ENCODE data around the gene RHOV.
"Not testable (repeated sequence)": the region's sequence is repeated elsewhere in the genome, so short reads cannot be mapped to it uniquely, and the experiment has no call there.

Gene RHOV

GRCh38 chr15:40867199-40867598 is 6.8 kb downstream of the RHOV start:
- Histone ChIP-seq H3K9me3 (ENCODE audit: insufficient read depth, low read depth, low read length) (no peaks in the 10 kb centered on the region), H3K4me1 (ENCODE audit: insufficient read depth, low read length) (peaks cover 4% of the 10 kb centered on the region; the same call in 1 of the 2 replicates), H3K27me3 (ENCODE audit: insufficient read depth, low read length) (no peaks in the 10 kb centered on the region; the same call in 1 of the 2 replicates), H3K9ac (ENCODE audit: low read depth, low read length) (no peak overlapping the region), H3K4me3 (ENCODE audit: low read length) (no peak overlapping the region), H3K36me3 (ENCODE audit: insufficient read depth, low read depth, low read length) (no peaks in the 10 kb centered on the region), H3K27ac (ENCODE audit: low read length) (no peak overlapping the region)

DNA sequence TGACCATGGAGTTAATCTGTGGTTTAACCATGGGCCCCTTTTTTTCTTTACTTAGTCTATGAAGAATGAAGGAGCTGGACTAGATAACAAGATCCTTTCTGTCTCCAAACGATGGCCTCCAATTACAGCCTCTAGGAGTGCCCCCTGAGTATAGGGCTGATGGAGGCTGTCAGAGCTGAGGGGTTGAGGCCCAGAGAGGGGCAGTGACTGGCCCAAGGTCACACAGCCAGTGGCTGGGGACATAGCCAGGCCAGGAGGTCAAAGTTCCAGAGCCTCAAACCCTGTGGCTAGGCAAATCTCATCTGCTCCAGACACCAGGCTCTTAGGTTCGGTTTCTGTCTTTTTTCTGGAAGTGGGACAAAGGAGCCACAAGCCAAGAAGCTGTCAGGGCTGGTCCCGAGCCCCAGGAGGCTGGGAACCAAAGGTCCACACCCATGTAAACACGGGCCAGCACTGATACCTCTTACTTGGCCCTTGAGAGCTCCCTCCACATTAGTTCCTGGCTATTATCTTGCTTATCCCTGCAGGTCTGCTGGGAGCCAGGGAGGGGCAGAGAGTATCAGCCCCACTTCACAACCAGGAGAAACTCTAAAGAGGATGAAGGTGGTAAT is 10.3 kb downstream of the RHOV start:
- Histone ChIP-seq H3K4me1 (ENCODE audit: insufficient read depth, low read length) (no peaks in the 10 kb centered on the region), H3K27me3 (ENCODE audit: insufficient read depth, low read length) (no peaks in the 10 kb centered on the region), H3K27ac (ENCODE audit: low read length) (no peak overlapping the region), H3K36me3 (ENCODE audit: insufficient read depth, low read depth, low read length) (no peaks in the 10 kb centered on the region), H3K4me3 (ENCODE audit: low read length) (no peak overlapping the region), H3K9ac (ENCODE audit: low read depth, low read length) (no peak overlapping the region), H3K9me3 (ENCODE audit: insufficient read depth, low read depth, low read length) (no peaks in the 10 kb centered on the region)

GRCh38 chr15:40861147-40861546 is 12.9 kb downstream of the RHOV start:
- peaks cover 13% of the 10 kb centered on the region for H3K36me3 ChIP-seq (ENCODE audit: insufficient read depth, low read depth, low read length)
- H3K9ac ChIP-seq (ENCODE audit: low read depth, low read length); H3K4me1 ChIP-seq (ENCODE audit: insufficient read depth, low read length); H3K27me3 ChIP-seq (ENCODE audit: insufficient read depth, low read length); H3K4me3 ChIP-seq (ENCODE audit: low read length); H3K27ac ChIP-seq (ENCODE audit: low read length); H3K9me3 ChIP-seq (ENCODE audit: insufficient read depth, low read depth, low read length): not testable (repeated sequence)

DNA sequence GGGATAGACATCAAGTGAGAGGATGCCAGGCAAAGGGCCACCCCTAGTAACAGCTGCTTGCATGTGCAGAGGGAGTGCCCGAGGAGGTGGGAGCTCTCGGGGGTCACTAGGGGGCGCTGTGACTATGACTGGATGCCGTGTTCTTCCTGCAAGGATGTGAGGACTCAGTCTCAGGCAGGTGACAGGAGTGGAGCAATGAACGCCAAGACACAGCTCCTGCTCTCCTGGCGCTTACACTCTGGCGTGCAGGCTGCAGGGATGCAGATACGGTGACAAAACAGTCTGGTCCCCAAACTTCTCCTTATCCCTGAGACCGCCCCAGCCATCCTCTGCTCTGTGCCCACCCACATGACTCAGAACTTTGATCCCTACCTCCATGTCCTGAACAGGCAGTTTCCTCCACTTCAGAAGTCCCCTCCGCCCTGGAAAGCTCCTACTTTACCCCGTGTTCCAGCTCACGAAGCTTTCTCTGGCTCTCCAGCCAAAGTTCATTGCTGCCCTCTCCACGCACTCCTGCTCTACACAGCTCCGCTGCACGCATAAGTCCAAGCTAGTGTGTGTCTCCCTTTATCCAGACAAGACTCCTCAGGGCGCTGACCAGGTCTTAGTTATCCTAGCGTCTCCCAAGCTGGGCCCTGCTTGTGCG is 14.7 kb downstream of the RHOV start:
- Histone ChIP-seq H3K36me3 (ENCODE audit: insufficient read depth, low read depth, low read length) (peaks cover 31% of the 10 kb centered on the region), H3K27me3 (ENCODE audit: insufficient read depth, low read length) (no peaks in the 10 kb centered on the region), H3K9me3 (ENCODE audit: insufficient read depth, low read depth, low read length) (no peaks in the 10 kb centered on the region), H3K4me3 (ENCODE audit: low read length) (no peak overlapping the region), H3K9ac (ENCODE audit: low read depth, low read length) (no peak overlapping the region), H3K27ac (ENCODE audit: low read length) (no peak overlapping the region), H3K4me1 (ENCODE audit: insufficient read depth, low read length) (no peaks in the 10 kb centered on the region)

DNA sequence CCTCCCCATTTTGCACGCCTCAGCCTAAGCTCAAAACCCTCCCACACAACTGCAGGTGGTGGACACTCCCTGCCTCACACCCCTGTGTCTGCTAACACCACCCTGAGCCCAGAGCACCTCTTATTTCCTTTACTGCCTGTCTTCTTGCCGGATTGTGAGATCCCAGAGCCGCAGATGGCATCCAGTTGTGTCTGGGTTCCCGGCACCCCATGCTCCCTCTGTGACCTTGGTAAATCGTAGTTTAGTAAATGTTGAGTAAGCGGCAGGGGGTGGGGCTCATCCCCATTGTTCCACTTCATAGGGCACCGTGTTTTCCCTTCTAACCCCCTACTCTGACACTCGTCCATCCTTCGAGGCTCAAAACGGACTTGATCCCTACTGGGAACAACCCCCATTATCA is 15.3 kb downstream of the RHOV start:
- no peaks in the 10 kb centered on the region for H3K4me1 ChIP-seq (ENCODE audit: insufficient read depth, low read length)
- H3K9me3 ChIP-seq (ENCODE audit: insufficient read depth, low read depth, low read length): no peaks in the 10 kb centered on the region
- H3K27me3 ChIP-seq (ENCODE audit: insufficient read depth, low read length): no peaks in the 10 kb centered on the region
- peaks cover 37% of the 10 kb centered on the region for H3K36me3 ChIP-seq (ENCODE audit: insufficient read depth, low read depth, low read length)
- H3K9ac ChIP-seq (ENCODE audit: low read depth, low read length): no peak overlapping the region
- H3K4me3 ChIP-seq (ENCODE audit: low read length): no peak overlapping the region
- H3K27ac ChIP-seq (ENCODE audit: low read length): no peak overlapping the region

DNA sequence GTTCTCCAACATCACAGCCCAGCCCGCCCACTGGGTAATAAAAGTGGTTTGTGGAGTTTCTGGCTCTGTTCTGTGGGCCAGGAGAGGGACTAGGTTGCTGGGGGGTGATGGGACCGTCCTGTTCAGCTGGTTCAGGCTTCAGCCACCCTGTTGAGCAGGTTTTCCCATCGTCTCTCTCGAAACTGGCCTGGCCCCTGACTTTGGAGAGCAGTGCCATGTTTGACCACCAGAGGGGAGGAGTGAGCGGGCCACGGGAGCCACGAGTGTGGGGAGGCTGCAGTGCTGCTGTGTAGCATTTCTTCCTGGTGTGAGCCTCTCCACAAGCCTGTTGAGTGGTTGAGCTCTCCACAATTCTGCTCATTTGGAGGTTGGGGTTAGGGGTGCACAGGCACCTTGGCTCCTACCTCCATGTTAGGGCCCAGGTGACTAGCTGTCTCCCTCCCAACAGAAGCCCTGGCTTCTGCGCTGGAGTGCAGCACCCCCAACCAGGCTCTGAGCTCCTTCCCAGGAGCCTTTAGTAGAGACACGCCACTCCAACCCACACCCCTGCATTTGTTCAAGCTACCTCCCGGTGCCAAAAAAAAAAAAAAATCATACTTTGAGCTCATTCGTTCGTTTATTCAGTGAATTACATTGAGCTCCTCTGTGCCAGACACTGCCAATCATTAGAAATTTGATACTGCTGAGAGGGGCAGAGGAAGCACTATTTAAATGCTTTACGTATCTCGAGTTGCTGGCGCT is 16.3 kb downstream of the RHOV start:
- no peak overlapping the region for H3K9ac ChIP-seq (ENCODE audit: low read depth, low read length)
- no peaks in the 10 kb centered on the region for H3K9me3 ChIP-seq (ENCODE audit: insufficient read depth, low read depth, low read length)
- H3K36me3 ChIP-seq (ENCODE audit: insufficient read depth, low read depth, low read length): peaks cover 46% of the 10 kb centered on the region
- no peak overlapping the region for H3K4me3 ChIP-seq (ENCODE audit: low read length)
- H3K27me3 ChIP-seq (ENCODE audit: insufficient read depth, low read length): no peaks in the 10 kb centered on the region
- H3K4me1 ChIP-seq (ENCODE audit: insufficient read depth, low read length): no peaks in the 10 kb centered on the region
- H3K27ac ChIP-seq (ENCODE audit: low read length): no peak overlapping the region

DNA sequence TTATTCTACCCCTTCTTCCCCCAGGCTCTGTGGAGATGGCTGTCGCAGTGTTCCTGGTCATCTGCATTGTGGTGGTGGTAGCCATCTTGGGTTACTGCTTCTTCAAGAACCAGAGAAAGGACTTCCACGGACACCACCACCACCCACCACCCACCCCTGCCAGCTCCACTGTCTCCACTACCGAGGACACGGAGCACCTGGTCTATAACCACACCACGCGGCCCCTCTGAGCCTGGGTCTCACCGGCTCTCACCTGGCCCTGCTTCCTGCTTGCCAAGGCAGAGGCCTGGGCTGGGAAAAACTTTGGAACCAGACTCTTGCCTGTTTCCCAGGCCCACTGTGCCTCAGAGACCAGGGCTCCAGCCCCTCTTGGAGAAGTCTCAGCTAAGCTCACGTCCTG is 17.3 kb downstream of the RHOV start:
- Histone ChIP-seq H3K27me3 (ENCODE audit: insufficient read depth, low read length) (no peaks in the 10 kb centered on the region), H3K36me3 (ENCODE audit: insufficient read depth, low read depth, low read length) (peaks cover 56% of the 10 kb centered on the region), H3K4me1 (ENCODE audit: insufficient read depth, low read length) (no peaks in the 10 kb centered on the region), H3K27ac (ENCODE audit: low read length) (no peak overlapping the region), H3K9ac (ENCODE audit: low read depth, low read length) (no peak overlapping the region), H3K4me3 (ENCODE audit: low read length) (no peak overlapping the region), H3K9me3 (ENCODE audit: insufficient read depth, low read depth, low read length) (no peaks in the 10 kb centered on the region)

GRCh38 chr15:40855706-40856234 is 18.3 kb downstream of the RHOV start:
- Histone ChIP-seq H3K9me3 (ENCODE audit: insufficient read depth, low read depth, low read length) (no peaks in the 10 kb centered on the region), H3K27ac (ENCODE audit: low read length) (no peak overlapping the region), H3K4me1 (ENCODE audit: insufficient read depth, low read length) (no peaks in the 10 kb centered on the region), H3K27me3 (ENCODE audit: insufficient read depth, low read length) (no peaks in the 10 kb centered on the region), H3K9ac (ENCODE audit: low read depth, low read length) (no peak overlapping the region), H3K4me3 (ENCODE audit: low read length) (no peak overlapping the region), H3K36me3 (ENCODE audit: insufficient read depth, low read depth, low read length) (peaks cover 65% of the 10 kb centered on the region)

DNA sequence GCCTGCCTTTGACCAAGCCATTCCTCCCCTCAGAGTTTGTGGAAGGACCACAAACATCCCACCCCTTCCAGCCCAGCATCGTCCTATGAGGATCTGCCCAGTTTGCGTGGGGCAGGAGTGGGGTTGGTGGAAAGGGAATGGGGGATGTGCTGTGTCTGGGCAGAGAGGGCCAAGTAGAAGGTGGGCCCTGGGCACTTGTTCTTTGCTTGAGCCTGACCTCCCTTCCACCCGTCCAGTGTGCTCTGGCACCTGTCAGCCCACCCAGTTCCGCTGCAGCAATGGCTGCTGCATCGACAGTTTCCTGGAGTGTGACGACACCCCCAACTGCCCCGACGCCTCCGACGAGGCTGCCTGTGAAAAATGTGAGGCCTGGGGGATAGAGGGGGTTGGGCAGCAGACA is 19.9 kb downstream of the RHOV start:
- Histone ChIP-seq H3K36me3 (ENCODE audit: insufficient read depth, low read depth, low read length) (peaks cover 76% of the 10 kb centered on the region), H3K9me3 (ENCODE audit: insufficient read depth, low read depth, low read length) (no peaks in the 10 kb centered on the region), H3K27me3 (ENCODE audit: insufficient read depth, low read length) (no peaks in the 10 kb centered on the region), H3K9ac (ENCODE audit: low read depth, low read length) (no peak overlapping the region), H3K4me3 (ENCODE audit: low read length) (no peak overlapping the region), H3K27ac (ENCODE audit: low read length) (no peak overlapping the region), H3K4me1 (ENCODE audit: insufficient read depth, low read length) (no peaks in the 10 kb centered on the region)

DNA sequence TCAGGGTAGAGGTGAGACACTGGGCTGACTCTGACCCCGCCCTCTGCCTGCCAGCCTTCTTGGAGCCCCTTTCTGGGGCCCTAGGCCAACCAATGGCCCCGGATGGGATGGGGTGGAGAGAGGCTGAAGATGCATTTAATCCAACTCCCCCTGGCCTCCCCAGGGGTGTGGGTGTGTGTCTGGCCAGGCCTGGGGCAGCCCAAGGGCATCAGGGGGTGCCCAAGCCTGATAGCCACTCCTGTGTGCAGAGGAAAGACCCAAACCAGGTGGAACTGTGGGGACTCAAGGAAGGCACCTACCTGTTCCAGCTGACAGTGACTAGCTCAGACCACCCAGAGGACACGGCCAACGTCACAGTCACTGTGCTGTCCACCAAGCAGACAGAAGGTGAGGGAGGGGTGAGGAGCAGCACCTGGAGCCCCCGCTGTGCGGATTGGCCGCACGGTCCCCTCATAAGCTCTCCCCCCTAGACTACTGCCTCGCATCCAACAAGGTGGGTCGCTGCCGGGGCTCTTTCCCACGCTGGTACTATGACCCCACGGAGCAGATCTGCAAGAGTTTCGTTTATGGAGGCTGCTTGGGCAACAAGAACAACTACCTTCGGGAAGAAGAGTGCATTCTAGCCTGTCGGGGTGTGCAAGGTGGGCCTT is 20.7 kb downstream of the RHOV start:
- no peaks in the 10 kb centered on the region for H3K27me3 ChIP-seq (ENCODE audit: insufficient read depth, low read length)
- H3K4me1 ChIP-seq (ENCODE audit: insufficient read depth, low read length): no peaks in the 10 kb centered on the region
- H3K27ac ChIP-seq (ENCODE audit: low read length): no peak overlapping the region
- H3K9ac ChIP-seq (ENCODE audit: low read depth, low read length): no peak overlapping the region
- H3K36me3 ChIP-seq (ENCODE audit: insufficient read depth, low read depth, low read length): peaks cover 81% of the 10 kb centered on the region
- H3K4me3 ChIP-seq (ENCODE audit: low read length): no peak overlapping the region
- no peaks in the 10 kb centered on the region for H3K9me3 ChIP-seq (ENCODE audit: insufficient read depth, low read depth, low read length)

DNA sequence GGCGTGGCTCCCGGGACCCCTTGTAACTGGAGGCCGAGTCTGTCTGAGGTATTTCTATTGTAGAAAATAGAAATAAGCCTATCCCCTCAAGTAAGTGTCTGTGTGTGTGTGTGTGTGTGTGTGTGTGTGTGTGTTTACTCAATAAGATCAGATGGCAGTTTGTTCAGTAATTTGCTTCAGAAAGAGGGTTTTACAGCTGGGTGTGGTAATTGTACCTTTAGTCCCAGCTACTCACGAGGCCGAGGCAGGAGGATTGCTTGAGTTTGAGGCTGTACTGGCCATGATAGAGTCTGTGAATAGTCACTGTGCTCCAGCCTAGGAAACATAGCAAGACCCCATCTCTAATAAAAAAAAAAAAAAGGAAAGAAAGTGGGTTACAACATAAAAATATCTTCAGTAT is 21.5 kb downstream of the RHOV start:
- Histone ChIP-seq H3K36me3 (ENCODE audit: insufficient read depth, low read depth, low read length) (peaks cover 87% of the 10 kb centered on the region), H3K4me3 (ENCODE audit: low read length) (no peak overlapping the region), H3K9ac (ENCODE audit: low read depth, low read length) (no peak overlapping the region)

More for the DNA sequence above, 21.5 kb downstream of the RHOV start:
- no peaks in the 10 kb centered on the region for H3K9me3 ChIP-seq (ENCODE audit: insufficient read depth, low read depth, low read length)
- no peak overlapping the region for H3K27ac ChIP-seq (ENCODE audit: low read length)
- H3K27me3 ChIP-seq (ENCODE audit: insufficient read depth, low read length): no peaks in the 10 kb centered on the region
- peaks cover 3% of the 10 kb centered on the region for H3K4me1 ChIP-seq (ENCODE audit: insufficient read depth, low read length)
